HUDEP-2 (cell line): ENCODE data around the gene ADGRE3.
A peak's percentile ranks its signal among the peaks of the same experiment; 100 is the strongest.
"Not testable (repeated sequence)": the region's sequence is repeated elsewhere in the genome, so short reads cannot be mapped to it uniquely, and the experiment has no call there.

Source experiments
- DNase-seq, 76 experiments: peaks; one replicate each; lab custom pipeline; 2025; ENCODE audit not compliant: unreplicated experiment in 76 of 76; lab: John Stamatoyannopoulos, UW

ADGRE3 gene

DNA sequence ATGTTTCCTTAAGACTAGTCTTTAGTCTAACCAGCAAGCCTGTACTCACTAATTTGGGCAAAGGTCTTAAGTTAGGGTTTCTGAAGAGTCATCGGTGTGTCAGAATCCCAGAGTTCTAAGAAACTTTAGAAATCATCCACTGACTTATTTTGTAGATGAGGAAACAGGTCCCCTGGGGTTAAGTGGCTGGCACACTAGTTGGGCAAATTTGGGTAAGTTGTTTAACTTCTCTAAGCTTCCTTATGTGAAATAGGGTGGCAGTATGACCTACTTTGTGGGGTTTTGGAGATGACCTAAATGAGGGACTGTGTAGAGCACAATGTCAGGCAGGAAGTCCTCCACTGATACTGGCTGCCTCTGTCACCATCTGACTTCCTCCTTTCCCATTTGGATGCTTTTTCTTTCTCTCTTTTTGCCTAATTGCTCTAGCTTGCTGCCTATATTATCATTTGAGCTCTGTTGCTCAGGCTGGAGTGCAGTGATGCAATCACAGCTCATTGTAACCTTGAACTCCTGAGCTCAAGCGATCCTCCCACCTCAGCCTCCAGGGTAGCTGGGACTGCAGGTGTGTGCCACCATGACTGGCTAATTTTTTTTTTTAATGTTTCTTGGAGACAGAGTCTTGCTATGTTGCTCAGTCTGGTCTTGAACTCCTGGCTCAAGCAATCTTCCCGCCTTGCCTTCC, 2.3 kb downstream of the ADGRE3 start:
- DNase-seq: no peak

DNA sequence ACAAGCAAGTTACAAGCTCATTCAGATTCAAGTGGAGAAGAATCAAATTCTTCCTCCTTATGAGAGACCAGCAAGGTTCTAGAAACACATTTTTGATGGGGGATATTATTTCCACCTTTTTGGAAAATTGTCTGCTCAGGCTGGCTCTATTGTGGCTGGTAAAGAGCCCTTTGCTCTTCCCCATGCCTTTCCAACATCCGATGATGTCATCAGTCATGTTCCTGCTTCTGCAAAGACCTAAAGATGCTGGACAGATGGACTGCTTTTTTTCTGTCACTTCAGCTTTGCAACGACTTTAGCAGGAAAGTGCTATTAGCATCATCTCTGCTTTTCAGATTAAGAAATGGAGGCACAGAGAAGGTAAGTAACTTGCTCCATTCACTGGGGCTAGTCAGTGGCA, 4.2 kb downstream of the ADGRE3 start:
- DNase-seq: no peak

DNA sequence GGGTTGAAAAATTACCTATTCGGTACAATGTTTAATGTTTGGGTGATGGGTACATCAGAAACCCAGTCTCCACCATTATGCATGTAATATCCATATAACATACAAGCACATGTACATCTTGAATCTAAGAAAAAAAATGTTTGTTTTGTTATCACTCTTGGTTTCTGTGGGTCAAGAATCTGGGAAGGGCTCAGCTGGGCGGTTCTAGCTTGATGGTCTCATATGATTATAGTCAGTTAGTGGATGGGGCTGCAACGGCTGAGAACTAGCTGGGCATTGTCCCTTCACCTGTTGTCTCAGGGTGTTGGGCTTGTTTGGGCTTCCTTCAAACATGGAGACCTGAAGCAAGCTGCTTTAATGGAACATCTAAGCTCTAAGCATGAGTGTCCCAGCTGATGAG, 4.7 kb downstream of the ADGRE3 start:
- no peak for DNase-seq

DNA sequence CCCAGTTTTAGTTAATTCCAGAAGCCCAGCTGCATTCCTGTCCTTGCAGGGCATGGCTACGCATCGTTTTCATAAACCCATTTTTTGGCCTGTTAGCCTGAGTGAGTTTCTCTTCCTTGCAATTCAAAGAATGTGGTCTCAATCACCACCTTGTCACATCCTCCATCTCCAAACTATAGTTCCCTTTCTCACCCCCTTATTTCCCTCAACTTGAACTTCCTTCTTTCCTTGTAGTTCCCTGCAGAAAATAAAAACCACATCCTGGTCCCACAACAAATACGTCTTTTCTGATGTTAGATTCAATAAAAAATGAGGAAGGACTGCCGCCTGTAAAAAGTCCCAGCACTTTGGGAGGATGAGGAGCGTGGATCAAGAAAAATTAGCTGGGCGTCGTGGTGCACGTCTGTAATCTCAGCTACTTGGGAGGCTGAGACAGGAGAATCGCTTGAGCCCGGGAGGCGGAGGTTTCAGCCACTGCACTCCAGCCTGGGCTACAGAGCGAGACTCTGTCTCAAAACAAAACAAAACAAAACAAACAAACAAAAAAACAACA, 13.2 kb downstream of the ADGRE3 start:
- no peak for DNase-seq

DNA sequence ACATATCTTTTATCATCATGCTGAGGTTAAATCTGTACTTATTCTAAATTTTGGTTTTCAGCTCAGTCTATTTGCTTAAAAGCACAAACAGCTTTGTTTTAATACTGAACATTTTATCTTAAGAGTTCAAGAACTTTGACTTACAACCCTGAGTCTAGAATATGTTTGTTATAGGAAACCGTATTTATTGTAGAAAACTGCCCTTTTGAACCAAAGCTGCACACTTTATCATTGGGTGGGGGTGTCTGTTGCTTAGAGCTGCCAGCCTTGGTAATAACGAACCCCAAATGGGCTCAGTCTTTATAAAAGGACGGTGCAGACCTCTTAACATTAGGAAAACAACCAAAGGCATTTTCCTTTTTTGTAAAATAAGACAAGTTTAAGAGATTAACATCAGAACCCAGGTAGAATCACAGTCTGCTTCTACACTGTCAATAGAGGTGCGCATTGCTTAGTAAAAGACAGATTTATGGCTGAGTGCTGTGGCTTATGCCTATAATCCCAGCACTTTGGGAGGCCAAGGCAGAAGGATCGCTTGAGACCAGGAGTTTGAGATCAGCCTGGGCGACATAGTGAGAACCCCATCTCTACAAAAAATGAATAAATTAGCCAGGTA, 14.7 kb downstream of the ADGRE3 start:
- DNase-seq: no peak

DNA sequence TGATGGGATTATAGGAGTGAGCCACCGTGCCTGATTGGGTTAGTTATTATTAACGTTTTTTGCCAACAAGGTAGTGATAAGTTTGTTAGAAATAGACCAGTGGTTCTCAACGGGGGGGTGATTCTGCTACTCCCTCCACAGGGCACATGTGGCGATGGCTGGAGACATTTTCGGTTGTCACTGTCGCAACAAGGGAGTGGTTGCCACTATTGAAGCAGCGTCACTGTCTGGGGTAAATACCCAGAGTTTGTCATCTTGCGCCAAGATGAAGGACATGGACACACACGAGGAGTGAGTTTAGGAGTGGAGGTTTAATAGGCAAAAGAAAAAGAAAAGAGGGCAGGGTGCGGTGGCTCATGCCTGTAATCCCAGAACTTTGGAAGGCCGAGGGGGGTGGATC, 18.9 kb downstream of the ADGRE3 start:
- no peak for DNase-seq

DNA sequence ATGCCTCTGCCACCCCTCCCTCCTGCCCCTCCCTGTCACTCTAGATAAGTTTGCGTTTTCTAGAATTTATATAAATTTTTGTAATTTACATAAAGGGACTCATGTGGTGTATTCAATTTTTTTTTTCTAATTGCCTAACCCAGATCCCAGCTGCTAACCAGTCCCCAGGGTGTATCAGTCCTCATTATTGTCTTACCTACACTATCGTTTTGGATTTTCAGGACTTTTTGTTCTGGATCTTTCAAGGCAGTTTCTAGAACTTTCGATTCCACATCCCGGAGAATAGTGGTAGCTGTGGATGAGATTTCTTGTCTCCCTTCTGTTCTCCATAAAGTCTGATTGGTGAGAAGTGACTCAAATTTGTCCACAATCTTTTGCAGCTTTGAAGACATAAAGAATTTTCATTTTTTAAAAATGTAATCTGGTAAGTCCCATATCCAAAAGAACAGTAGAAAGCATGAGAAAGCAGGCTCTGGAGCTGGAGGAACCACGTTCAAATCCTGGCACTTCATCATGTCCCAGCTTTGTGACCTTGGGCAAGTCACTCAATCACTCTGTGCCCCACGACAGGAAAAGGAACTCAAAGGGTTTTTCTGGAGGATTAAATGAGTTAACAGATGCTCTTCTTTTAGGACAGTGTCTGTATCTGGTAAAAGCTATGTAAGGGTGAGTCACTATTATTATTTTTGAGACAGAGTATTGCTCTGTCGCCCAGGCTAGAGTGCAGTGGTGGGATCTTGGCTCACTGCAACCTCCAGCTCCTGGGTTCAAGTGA, 19.7 kb downstream of the ADGRE3 start:
- no peak for DNase-seq

DNA sequence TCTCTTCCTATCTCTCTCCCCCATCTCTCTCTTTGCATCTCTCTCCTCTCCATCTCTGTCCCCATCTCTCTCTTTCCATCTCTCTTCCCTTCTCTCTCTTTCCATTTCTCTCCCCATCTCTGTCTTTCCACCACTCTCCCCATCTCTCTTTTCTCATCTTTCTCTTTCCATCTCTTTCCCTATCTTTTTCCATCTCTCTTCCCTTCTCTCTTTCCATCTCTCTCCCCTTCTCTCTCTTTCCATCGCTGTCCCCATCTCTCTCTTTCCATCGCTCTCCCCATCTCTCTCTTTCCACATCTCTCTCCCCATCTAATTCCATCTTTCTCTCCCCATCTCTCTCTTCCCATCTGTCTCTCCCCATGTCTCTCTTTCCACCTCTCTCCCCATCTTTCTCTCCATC, 24.5 kb downstream of the ADGRE3 start:
- DNase-seq: no peak

DNA sequence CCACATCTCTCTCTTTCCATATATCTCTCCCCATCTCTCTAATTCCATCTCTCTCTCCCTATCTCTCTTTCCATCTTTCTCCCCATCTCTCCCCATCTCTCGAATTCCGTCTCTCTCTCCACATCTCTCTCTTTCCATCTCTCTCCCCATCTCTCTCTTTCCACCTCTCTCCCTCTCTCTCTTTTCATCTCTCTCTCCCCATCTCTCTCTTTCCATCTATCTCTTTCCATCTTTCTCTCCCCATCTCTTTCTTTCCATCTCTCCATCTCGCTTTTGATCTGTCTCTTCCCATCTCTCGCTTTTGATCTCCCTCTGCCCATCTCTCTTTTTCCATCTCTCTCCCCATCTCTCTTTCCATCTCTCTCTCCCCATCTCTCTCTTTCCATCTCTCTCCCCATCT, 25.6 kb downstream of the ADGRE3 start:
- no peak for DNase-seq

DNA sequence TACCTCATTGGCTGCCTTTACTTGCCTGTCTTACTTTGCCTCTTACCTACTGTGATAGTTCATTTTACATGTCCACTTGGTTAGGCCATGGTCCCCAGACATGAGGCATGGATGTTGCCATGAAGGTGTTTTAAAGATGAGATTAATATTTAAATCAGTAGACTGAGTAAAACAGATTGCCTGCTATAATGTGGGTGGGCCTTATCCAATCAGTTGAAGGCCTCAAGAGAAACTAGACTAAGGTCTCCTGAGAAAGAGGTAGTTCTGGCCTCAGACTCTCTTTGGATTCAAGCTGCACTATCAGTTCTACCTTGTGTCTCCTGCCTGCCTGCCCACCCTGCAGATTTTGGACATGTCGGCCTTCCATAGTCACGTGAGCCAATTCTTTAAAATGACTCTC, 26.1 kb downstream of the ADGRE3 start:
- no peak for DNase-seq

DNA sequence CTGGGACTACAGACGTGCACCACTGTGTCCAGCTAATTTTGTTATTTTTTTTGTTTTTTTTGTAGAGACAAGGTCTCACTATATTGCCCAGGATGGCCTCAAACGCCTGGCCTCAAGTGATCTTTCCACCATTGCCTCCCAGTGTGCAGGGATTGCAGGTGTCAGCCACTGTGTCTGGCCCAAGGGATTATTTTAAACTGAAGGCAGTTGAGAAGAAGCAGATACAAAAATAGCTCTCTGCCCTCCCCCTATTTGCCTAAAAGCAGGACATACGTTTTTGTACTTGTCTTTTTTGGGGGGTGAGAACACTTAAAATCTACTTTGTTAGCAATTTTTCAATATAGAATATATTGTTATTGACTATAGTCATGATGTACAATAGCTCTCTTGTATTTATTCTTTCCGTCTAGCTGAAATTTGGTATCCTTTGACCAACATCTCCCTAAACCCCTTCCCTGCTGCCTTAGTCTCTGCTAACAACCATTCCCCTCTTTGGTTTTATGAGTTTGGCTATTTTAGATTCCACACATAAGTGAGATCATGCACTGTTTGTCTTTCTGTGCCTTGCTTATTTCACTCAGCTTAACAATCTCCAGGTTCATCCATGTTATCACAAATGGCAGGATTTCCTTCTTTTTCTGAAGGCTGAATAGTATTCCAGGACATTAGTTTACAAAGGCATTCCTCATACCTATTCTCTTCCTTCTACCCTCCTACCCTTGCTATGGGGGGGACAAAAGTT, 34.9 kb downstream of the ADGRE3 start:
- no peak for DNase-seq

DNA sequence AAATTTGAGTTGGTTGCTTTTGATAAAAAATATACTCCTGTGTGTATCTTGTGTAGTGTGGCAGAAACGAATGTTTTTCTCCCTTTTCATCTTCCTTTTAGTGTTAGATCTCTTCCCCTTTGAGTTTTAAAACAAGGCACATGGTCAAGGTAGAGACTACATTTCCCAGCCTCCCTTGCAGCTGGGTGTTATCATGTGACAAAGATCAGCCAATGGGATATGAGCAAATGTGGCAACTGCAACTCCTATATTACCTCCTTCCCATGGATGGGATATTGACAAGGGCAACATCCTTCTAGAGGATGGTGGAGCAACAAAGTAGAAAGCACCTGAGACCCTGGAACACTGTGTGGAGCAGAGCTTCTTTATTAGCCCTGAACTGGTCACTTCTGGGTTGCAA, 42.4 kb downstream of the ADGRE3 start:
- peak in 27 of 76 experiments; percentile 1 to 60 (median 21) for DNase-seq

DNA sequence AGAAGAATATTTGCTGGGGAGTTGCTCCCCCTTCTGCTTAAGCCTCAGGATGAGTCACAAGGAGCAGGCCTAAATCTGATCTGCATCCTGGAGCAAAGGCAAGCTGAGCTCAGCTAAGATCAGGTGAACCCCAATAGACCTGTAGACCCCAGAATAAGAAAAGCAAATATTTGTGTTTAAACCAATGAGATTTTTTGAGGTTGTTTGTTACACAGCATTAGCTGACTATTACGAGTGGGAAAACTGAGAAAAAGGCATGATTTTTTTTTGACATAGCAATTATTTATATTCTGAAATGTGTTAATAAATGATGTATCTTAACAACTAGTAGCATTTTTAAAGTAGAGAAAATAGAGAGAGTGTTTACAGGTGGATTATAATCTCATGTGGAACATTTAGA, 45.1 kb downstream of the ADGRE3 start:
- no peak for DNase-seq

DNA sequence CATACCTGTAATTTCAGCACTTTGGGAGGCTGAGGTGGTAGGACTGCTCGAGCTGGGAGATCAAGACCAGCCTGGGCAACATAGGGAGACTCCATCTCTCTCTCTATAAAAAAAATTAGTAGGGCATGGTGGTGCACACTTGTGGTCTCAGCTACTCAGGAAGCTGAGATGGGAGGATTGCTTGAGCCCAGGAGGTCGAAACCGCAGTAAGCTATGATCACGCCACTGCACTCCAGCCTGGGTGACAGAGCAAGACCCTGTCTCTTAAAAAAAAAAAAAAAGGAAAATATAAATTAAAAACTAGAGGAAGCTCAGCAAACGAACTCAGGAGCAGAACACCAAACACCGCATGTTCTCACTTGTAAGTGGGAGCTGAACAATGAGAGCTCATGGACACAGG, 50.2 kb downstream of the ADGRE3 start:
- DNase-seq: not testable (repeated sequence)

DNA sequence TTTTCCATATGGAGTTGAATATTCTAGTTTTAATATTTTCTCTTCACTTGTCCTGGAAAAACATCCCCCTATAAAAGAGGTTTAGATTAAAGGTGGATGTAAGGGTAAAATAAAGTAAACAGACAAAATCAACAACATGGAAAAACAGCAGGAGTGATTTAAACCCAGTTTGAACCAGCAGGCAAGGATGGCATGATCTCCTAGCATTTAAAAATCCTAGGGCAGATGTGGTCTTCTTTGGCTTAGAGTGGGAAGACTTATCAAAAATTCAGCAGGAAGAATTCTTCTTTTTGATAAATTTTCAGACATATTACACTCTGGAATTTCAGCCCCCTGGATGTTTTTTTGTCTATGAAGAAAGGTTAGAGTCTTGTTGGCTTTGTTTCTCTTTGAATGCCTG, 55.2 kb downstream of the ADGRE3 start:
- no peak for DNase-seq

DNA sequence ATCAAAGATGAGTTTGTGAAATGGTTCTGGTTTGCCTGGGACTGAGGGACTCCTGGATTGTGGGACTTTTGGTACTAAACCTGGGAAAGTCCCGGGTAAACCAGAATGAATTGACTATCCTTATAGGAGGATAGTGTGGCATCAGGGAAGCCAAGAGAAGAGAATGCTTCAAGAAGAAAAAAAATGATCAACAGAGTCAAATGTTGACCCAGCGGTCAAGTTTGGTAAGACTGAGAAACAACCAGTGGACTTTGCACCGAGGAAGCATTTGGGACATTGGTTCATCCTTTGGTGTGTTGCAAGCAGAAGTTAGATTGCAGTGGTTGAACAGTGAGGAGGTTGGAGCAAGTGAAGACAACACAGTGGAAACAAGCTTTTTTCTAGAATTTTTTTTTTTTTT, 58.2 kb downstream of the ADGRE3 start:
- no peak for DNase-seq

DNA sequence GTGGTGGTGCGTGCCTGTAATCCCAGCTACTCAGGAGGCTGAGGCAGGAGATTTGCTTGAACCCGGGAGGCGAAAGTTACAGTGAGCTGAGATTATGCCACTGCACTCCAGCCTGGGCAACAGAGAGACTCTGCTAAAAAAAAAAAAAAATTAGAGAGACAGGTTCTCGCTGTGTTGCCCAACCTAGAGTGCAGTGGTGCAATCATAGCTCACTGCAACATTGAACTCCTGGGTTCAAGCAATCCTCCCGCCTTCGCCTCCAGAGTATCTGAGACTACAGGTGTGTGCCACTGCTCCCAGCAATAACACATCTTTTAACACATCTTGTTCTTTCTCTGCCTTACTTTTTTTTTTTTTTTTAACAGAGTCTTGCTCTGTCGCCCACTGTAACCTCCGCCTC, 59.0 kb downstream of the ADGRE3 start:
- DNase-seq: no peak

DNA sequence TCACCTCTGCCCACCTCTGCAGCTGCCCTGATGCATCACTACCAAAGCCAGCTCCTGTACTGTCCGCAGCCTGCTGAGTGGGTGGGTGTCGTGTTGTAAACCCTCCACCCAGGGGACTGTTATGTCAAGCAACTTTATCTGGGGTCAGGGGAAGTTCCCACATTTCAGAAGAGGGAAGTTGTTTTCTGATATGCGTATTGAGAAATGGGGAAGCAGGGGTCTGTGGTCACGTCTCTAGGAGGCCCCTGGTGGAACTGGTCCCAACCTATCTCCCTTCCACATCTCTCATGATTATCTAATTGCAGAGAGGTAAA, 60.6 kb downstream of the ADGRE3 start:
- DNase-seq: no peak

DNA sequence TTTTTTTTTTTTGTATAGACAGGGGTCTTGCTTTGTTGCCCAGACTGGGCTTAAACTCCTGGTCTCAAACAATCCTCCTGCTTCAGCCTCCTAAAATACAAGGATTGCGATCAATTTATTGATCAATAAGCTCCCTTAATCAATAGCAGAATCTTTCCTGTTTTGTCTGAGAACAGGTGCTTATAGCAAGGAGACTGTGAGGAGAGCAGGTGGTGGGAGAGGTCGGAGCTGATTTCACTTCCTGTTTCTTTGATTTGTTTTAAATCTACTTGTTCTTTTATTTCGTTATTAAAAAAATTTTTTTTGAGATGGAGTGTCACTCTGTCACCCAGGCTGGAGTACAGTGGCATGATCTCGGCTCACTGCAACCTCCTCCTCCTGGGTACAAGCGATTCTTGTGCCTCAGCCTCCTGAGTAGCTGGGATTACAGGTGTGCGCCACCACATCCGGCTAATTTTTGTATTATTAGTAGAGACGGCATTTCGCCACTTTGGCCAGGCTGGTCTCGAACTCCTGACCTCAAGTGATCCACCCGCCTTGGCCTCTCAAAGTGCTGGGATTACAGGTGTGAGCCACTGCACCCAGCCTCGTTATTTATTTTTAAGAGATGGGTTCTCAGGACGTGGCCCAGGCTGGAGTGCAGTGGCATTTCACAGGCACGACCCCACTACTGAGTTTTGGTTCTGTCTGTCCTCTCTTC, 61.1 kb downstream of the ADGRE3 start:
- not testable (repeated sequence) for DNase-seq

DNA sequence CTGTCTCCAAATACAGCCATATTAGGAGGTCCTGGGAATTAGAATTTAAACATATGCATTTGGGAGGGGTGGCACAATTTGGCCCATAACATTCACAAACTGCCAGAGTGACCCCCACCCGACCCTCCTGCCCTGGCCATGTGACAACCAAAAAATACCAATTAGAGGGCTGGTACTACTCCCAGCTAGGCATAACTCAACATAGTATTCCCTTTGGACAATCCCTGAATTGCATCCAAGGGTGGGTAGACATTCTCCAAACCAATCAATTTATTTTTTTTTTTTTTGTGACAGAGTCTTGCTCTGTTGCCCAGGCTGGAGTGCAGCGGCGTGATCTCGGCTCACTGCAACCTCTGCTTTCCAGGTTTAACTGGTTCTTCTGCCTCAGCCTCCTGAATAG, 62.0 kb downstream of the ADGRE3 start:
- no peak for DNase-seq

DNA sequence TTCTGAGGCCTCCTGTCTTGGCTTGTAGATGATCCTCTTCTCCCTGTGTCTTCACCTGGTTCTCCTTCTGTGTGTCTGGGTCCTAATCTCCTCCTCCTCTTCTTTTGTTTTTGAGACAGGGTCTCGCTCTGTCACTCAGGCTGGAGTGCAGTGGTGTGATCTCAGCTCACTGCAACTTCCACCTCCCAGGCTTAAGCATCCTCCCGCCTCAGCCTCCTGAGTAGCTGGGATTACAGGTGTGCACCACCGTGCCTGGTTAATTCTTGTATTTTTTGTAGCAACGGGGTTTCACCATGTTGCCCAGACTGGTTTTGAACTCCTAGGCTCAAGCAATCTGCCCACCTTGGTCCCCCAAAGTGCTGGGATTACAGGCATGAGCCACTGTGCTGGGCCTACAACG, 62.4 kb downstream of the ADGRE3 start:
- DNase-seq: not testable (repeated sequence)
